ENCODE data around the gene CBR3. TPM values are rescaled to one million over a fixed set of nuclear protein-coding genes. Genes with fewer than 3 reads are reported as not detected.

Gene CBR3
- total and polyA plus RNA-seq, 2 experiments from 2014 or later = 4.6 to 8.7 TPM

DNA sequence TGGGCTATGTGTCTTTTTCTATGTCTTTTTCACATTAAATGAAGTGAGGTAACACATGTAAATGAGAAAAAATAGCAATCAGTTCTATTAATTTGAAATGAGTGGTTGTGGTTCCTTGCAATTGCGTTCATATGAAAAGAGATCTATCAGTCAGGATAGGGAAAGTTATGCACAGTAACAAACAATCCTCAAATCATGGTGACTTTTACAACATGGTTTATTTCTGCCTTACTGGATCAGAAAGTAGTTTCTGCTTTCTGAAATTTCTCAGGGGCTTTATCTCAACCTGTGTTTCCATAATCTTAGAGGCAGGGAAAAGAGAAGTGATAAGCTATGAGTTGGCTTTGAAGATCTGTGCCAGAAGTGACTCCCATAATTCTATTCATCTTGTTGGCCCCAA, 60.7 kb downstream of the CBR3 start:
- Histone ChIP-seq H3K79me2 (replicated peaks; ENCODE audit: insufficient read depth) (no peaks in the 10 kb centered on the region), H3K36me3 (ENCODE audit: insufficient read depth) (no peaks in the 10 kb centered on the region), H3K27ac (ENCODE audit: low read depth) (no peak overlapping the region), H2AFZ (no peak overlapping the region), H3K4me3 (no peak overlapping the region), H3K9me2 (ENCODE audit: insufficient read depth) (no peaks in the 10 kb centered on the region), H4K20me1 (replicated peaks; ENCODE audit: insufficient read depth) (no peaks in the 10 kb centered on the region), H3K4me2 (no peak overlapping the region), H3K4me1 (ENCODE audit: insufficient read depth) (no peaks in the 10 kb centered on the region), H3F3A (replicated peaks; ENCODE audit: low read depth) (no peaks in the 10 kb centered on the region), H3K27me3 (ENCODE audit: insufficient read depth) (no peaks in the 10 kb centered on the region)
- Mint-ChIP-seq H3K9me3 (no peaks in the 10 kb centered on the region), H3K4me3 (no peak overlapping the region), H3K27me3 (ENCODE audit: insufficient read depth, low read depth, poor library complexity) (peaks cover 2% of the 10 kb centered on the region), H3K36me3 (ENCODE audit: low read depth) (no peaks in the 10 kb centered on the region), H3K27ac (no peak overlapping the region), H3K4me1 (no peaks in the 10 kb centered on the region)
- DNase-seq (ENCODE audit: low spot score) (no peak), ATAC-seq (no peak)
- TF ChIP-seq ZNF331 (CRISPR knock-in tag; IDR thresholded peaks at IDR 0.05; ENCODE audit: low read depth) (no peak), NANOG (IDR thresholded peaks at IDR 0.05; ENCODE audit: borderline replicate concordance) (no peak), CREB1 (CRISPR knock-in tag; IDR thresholded peaks at IDR 0.05; ENCODE audit: low read depth) (no peak), POLR2AphosphoS5 (IDR thresholded peaks at IDR 0.05; ENCODE audit: low read depth) (no peak), CTCF (conservative IDR thresholded peaks at IDR 0.05; ENCODE audit: low read depth in 2 of 2) (no peak), EZH2 (IDR thresholded peaks at IDR 0.05; ENCODE audit: low read depth, unreplicated experiment) (no peak), JUNB (IDR thresholded peaks at IDR 0.05; ENCODE audit: unreplicated experiment) (no peak), EZH2phosphoT487 (IDR thresholded peaks at IDR 0.05; ENCODE audit: unreplicated experiment) (no peak), STAT1 (IDR thresholded peaks at IDR 0.05; ENCODE audit: unreplicated experiment) (no peak), ZNF114 (CRISPR knock-in tag; IDR thresholded peaks at IDR 0.05) (no peak)
- TF ChIP-seq, protein P1, sequence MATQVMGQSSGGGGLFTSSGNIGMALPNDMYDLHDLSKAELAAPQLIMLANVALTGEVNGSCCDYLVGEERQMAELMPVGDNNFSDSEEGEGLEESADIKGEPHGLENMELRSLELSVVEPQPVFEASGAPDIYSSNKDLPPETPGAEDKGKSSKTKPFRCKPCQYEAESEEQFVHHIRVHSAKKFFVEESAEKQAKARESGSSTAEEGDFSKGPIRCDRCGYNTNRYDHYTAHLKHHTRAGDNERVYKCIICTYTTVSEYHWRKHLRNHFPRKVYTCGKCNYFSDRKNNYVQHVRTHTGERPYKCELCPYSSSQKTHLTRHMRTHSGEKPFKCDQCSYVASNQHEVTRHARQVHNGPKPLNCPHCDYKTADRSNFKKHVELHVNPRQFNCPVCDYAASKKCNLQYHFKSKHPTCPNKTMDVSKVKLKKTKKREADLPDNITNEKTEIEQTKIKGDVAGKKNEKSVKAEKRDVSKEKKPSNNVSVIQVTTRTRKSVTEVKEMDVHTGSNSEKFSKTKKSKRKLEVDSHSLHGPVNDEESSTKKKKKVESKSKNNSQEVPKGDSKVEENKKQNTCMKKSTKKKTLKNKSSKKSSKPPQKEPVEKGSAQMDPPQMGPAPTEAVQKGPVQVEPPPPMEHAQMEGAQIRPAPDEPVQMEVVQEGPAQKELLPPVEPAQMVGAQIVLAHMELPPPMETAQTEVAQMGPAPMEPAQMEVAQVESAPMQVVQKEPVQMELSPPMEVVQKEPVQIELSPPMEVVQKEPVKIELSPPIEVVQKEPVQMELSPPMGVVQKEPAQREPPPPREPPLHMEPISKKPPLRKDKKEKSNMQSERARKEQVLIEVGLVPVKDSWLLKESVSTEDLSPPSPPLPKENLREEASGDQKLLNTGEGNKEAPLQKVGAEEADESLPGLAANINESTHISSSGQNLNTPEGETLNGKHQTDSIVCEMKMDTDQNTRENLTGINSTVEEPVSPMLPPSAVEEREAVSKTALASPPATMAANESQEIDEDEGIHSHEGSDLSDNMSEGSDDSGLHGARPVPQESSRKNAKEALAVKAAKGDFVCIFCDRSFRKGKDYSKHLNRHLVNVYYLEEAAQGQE (IDR thresholded peaks at IDR 0.05; ENCODE audit: unreplicated experiment) = no peak
- TF ChIP-seq, protein P2, sequence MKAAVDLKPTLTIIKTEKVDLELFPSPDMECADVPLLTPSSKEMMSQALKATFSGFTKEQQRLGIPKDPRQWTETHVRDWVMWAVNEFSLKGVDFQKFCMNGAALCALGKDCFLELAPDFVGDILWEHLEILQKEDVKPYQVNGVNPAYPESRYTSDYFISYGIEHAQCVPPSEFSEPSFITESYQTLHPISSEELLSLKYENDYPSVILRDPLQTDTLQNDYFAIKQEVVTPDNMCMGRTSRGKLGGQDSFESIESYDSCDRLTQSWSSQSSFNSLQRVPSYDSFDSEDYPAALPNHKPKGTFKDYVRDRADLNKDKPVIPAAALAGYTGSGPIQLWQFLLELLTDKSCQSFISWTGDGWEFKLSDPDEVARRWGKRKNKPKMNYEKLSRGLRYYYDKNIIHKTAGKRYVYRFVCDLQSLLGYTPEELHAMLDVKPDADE (IDR thresholded peaks at IDR 0.05) = no peak
- TF ChIP-seq, protein P3, sequence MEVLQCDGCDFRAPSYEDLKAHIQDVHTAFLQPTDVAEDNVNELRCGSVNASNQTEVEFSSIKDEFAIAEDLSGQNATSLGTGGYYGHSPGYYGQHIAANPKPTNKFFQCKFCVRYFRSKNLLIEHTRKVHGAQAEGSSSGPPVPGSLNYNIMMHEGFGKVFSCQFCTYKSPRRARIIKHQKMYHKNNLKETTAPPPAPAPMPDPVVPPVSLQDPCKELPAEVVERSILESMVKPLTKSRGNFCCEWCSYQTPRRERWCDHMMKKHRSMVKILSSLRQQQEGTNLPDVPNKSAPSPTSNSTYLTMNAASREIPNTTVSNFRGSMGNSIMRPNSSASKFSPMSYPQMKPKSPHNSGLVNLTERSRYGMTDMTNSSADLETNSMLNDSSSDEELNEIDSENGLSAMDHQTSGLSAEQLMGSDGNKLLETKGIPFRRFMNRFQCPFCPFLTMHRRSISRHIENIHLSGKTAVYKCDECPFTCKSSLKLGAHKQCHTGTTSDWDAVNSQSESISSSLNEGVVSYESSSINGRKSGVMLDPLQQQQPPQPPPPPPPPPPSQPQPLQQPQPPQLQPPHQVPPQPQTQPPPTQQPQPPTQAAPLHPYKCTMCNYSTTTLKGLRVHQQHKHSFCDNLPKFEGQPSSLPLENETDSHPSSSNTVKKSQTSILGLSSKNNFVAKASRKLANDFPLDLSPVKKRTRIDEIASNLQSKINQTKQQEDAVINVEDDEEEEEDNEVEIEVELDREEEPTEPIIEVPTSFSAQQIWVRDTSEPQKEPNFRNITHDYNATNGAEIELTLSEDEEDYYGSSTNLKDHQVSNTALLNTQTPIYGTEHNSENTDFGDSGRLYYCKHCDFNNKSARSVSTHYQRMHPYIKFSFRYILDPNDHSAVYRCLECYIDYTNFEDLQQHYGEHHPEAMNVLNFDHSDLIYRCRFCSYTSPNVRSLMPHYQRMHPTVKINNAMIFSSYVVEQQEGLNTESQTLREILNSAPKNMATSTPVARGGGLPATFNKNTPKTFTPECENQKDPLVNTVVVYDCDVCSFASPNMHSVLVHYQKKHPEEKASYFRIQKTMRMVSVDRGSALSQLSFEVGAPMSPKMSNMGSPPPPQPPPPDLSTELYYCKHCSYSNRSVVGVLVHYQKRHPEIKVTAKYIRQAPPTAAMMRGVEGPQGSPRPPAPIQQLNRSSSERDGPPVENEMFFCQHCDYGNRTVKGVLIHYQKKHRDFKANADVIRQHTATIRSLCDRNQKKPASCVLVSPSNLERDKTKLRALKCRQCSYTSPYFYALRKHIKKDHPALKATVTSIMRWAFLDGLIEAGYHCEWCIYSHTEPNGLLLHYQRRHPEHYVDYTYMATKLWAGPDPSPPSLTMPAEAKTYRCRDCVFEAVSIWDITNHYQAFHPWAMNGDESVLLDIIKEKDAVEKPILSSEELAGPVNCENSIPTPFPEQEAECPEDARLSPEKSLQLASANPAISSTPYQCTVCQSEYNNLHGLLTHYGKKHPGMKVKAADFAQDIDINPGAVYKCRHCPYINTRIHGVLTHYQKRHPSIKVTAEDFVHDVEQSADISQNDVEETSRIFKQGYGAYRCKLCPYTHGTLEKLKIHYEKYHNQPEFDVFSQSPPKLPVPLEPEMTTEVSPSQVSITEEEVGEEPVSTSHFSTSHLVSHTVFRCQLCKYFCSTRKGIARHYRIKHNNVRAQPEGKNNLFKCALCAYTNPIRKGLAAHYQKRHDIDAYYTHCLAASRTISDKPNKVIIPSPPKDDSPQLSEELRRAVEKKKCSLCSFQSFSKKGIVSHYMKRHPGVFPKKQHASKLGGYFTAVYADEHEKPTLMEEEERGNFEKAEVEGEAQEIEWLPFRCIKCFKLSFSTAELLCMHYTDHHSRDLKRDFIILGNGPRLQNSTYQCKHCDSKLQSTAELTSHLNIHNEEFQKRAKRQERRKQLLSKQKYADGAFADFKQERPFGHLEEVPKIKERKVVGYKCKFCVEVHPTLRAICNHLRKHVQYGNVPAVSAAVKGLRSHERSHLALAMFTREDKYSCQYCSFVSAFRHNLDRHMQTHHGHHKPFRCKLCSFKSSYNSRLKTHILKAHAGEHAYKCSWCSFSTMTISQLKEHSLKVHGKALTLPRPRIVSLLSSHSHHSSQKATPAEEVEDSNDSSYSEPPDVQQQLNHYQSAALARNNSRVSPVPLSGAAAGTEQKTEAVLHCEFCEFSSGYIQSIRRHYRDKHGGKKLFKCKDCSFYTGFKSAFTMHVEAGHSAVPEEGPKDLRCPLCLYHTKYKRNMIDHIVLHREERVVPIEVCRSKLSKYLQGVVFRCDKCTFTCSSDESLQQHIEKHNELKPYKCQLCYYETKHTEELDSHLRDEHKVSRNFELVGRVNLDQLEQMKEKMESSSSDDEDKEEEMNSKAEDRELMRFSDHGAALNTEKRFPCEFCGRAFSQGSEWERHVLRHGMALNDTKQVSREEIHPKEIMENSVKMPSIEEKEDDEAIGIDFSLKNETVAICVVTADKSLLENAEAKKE (CRISPR knock-in tag; IDR thresholded peaks at IDR 0.05) = no peak

Data from GM23338 (cell line).